22Rv1 (cell line): Measurements from ENCODE around the gene KYAT1.

ENCODE experiments used
- CTCF ChIP-seq: fragments of 450-650 bp; IDR thresholded peaks from 2 replicates; pipeline ENCODE4 v1.5.1; 2017; ENCODE audit warnings: mild to moderate bottlenecking
- ZFX ChIP-seq: fragments of 450-650 bp; IDR thresholded peaks from 2 replicates; pipeline ENCODE4 v1.6.1; 2017; ENCODE audit warnings: antibody characterized with exemption, borderline replicate concordance

- TF ChIP-seq CTCF (no peak), ZFX (no peak)
Observed at GRCh38 chr9:128910906-128911305, 29.2 kb upstream of the KYAT1 start.
